SK-N-SH treated with all-trans-retinoic acid at 6 μM for 48 hours (cell line): ENCODE results near the gene PPARG.

Source experiments
- BACH2 ChIP-seq: fragments of 250-450 bp; sonication (Bioruptor Pico); IDR thresholded peaks from 2 replicates; pipeline ENCODE4 v1.9.0; 2021; ENCODE audit warnings: mild to moderate bottlenecking, borderline replicate concordance
- PATZ1 ChIP-seq: fragments of 250-450 bp; sonication (Bioruptor Pico); IDR thresholded peaks from 2 replicates; pipeline ENCODE4 v1.8.0; 2020; ENCODE audit warnings: mild to moderate bottlenecking, moderate library complexity, borderline replicate concordance
- POU6F1 ChIP-seq: fragments of 250-450 bp; sonication (Bioruptor Pico); IDR thresholded peaks from 2 replicates; pipeline ENCODE4 v1.8.0; 2021; ENCODE audit warnings: low read depth, mild to moderate bottlenecking, moderate library complexity, borderline replicate concordance
- ZFP3 ChIP-seq: fragments of 250-450 bp; sonication (Bioruptor Pico); IDR thresholded peaks from 2 replicates; pipeline ENCODE4 v1.5.0; 2020; ENCODE audit warnings: mild to moderate bottlenecking, moderate library complexity
- ZNF70 ChIP-seq: fragments of 450-650 bp; formaldehyde crosslinking; IDR thresholded peaks from 2 replicates; pipeline ENCODE4 v1.5.0; 2020; ENCODE audit warnings: mild to moderate bottlenecking, moderate library complexity

- TF ChIP-seq PATZ1 (no peak), ZNF70 (CRISPR knock-in tag) (no peak), ZFP3 (no peak), POU6F1 (CRISPR knock-in tag) (no peak), BACH2 (CRISPR knock-in tag) (no peak)
These were observed 139.3 kb downstream of the PPARG start for GRCh38 chr3:12428126-12428525.
